Measurements from ENCODE around the gene PRSS27. TPM values are rescaled to one million over a fixed set of nuclear protein-coding genes. Genes with fewer than 3 reads are reported as not detected.
A peak's percentile ranks its signal among the peaks of the same experiment; 100 is the strongest.

The PRSS27 gene
- total and polyA plus RNA-seq, 11 donors: 0.19 to 1.3 (median 0.39) TPM; not detected in 3

GRCh38 chr16:2736476-2737237, 16.6 kb upstream of the PRSS27 start:
- Histone ChIP-seq H3K4me3 (no peak overlapping the region), H3K9me3 (no peaks in the 10 kb centered on the region), H3K27ac (no peak overlapping the region), H3K27me3 (peaks cover 0 to 8% (median 0%) of the 10 kb centered on the region in 9 donors), H3K4me1 (no peaks in the 10 kb centered on the region), H3K36me3 (no peaks in the 10 kb centered on the region)
- TF ChIP-seq POLR2A (IDR thresholded peaks at IDR 0.05) (no peak), CTCF (IDR thresholded peaks at IDR 0.05) (no peak)
- WGBS, 4 donors: 86 to 94% (median 91%) methylated on average over 10 to 11 of the region's 11 CpGs
- ATAC-seq: no peak
- intact Hi-C loops (cut with DNase I): no loop called here
- peak in 1 of 5 donors; percentile 20 for DNase-seq

DNA sequence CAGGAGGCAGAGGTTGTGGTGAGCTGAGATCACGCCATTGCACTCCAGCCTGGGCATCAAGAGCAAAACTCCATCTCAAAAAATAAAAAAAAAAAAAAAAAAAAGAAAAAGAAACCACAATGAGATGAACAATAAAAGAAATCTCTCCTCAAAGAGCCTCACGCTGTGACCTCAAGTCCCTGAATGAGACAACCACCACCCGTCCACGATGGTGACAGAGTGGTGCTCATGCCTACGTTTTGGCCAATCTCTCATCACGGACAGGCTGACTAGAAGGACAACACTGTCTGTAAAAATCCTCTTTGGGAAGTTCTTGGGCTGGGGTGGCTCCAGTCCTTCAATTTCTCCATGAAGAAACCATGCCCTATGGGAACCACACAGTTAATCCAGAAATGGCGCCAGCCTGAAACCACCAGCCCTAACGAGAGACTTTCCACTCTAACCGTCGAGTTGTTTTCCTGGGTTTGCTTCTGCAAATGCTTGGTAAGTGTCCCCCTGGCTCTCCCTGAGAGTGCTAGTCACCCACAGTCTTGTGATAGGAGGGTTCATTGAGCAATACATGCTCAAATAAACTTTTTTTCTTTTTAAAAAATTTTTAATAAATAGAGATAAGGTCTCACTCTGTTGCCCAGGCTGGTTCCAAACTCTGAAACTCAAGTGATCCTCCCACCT, 15.0 kb upstream of the PRSS27 start:
- Histone ChIP-seq H3K27ac (no peak overlapping the region), H3K9me3 (no peaks in the 10 kb centered on the region), H3K4me1 (no peaks in the 10 kb centered on the region), H3K4me3 (no peak overlapping the region), H3K36me3 (no peaks in the 10 kb centered on the region), H3K27me3 (peaks cover 0 to 8% (median 0%) of the 10 kb centered on the region in 9 donors)
- peak in 1 of 5 donors; percentile 12 for DNase-seq
- ATAC-seq: no peak
- intact Hi-C loops (cut with DNase I): no loop called here
- 81 to 85% (median 81%) methylated on average over 10 of the region's 10 CpGs for WGBS, 4 donors
- TF ChIP-seq POLR2A (IDR thresholded peaks at IDR 0.05): no peak
- no peak for TF ChIP-seq CTCF (IDR thresholded peaks at IDR 0.05)

DNA sequence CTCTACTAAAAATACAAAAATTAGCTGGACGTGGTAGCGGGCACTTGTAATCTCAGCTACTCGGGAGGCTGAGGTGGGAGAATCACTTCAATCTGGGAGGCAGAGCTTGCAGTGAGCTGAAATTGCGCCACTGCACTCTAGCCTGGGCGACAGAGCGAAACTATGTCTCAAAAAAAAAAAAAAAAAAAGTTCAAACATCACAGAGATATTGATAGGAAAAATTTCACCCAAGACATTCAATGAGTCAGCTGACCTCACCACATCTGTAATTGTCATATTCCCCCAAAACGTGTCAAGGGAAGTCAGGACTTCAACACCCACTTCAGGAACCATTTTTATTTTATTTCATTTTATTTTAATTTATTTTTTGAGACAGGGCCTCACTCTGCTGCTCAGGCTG, 8.0 kb upstream of the PRSS27 start:
- ATAC-seq: no peak
- WGBS, 4 donors: 85 to 88% (median 86%) methylated on average over 7 of the region's 7 CpGs
- H3K27me3 ChIP-seq: peaks cover 0 to 8% (median 0%) of the 10 kb centered on the region in 9 donors
- H3K27ac ChIP-seq: no peak overlapping the region
- H3K36me3 ChIP-seq: no peaks in the 10 kb centered on the region
- H3K4me1 ChIP-seq: no peaks in the 10 kb centered on the region
- intact Hi-C loops (cut with DNase I): no loop called here
- DNase-seq: no peak
- no peak overlapping the region for H3K4me3 ChIP-seq
- TF ChIP-seq POLR2A (IDR thresholded peaks at IDR 0.05) (no peak), CTCF (IDR thresholded peaks at IDR 0.05) (no peak)
- H3K9me3 ChIP-seq: no peaks in the 10 kb centered on the region

GRCh38 chr16:2726923-2727322, 6.9 kb upstream of the PRSS27 start:
- Histone ChIP-seq H3K4me3 (no peak overlapping the region), H3K27ac (no peak overlapping the region), H3K9me3 (no peaks in the 10 kb centered on the region), H3K36me3 (no peaks in the 10 kb centered on the region), H3K4me1 (no peaks in the 10 kb centered on the region), H3K27me3 (peaks cover 0 to 8% (median 0%) of the 10 kb centered on the region in 9 donors)
- intact Hi-C loops (cut with DNase I): no loop called here
- whole genome bisulfite sequencing, 4 donors: 84 to 85% (median 85%) methylated on average over 5 of the region's 5 CpGs
- no peak for DNase-seq
- ATAC-seq: no peak
- no peak for TF ChIP-seq CTCF (IDR thresholded peaks at IDR 0.05)
- TF ChIP-seq POLR2A (IDR thresholded peaks at IDR 0.05): no peak
